Measurements from ENCODE around the gene IHH. TPM values are rescaled to one million over a fixed set of nuclear protein-coding genes. Genes with fewer than 3 reads are reported as not detected.

IHH gene
- total and polyA plus RNA-seq, 8 donors, result 0.58 to 59.1 (median 11.2) TPM

DNA sequence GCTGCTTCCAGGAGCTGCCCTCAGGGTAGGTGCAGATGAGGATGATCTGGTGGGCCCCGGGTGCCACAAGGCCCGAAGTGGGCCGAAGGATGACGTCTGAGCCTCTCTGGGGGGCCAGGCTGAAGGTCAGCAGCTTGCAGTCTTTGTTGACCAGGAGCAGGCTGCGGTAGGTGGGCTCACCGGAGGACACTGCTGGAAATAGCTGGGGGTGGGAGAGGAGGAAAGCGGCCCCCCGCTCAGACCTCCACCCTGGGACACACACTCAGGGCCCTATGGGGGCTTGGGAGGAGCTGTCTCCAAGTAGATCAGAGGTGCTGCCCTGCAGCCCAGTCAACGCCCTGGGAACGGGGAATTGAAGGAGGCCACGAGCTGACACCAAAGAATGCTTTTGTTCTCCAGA, 36.7 kb downstream of the IHH start:
- intact Hi-C loops (cut with DNase I; ENCODE audit: low total_unique reads), result loop anchor here (10.0 kb wide), 2 partner anchors 131 to 281 kb away; partner anchors contain the start of gene PTPRN
- Histone ChIP-seq H3K27ac (no peak overlapping the region), H3K9me3 (no peaks in the 10 kb centered on the region), H3K36me3 (no peaks in the 10 kb centered on the region), H3K27me3 (peaks cover 0 to 37% (median 0%) of the 10 kb centered on the region in 3 donors), H3K4me1 (no peaks in the 10 kb centered on the region), H3K4me3 (no peak overlapping the region)
- TF ChIP-seq POLR2A (IDR thresholded peaks at IDR 0.05), result no peak
- TF ChIP-seq, protein P1, sequence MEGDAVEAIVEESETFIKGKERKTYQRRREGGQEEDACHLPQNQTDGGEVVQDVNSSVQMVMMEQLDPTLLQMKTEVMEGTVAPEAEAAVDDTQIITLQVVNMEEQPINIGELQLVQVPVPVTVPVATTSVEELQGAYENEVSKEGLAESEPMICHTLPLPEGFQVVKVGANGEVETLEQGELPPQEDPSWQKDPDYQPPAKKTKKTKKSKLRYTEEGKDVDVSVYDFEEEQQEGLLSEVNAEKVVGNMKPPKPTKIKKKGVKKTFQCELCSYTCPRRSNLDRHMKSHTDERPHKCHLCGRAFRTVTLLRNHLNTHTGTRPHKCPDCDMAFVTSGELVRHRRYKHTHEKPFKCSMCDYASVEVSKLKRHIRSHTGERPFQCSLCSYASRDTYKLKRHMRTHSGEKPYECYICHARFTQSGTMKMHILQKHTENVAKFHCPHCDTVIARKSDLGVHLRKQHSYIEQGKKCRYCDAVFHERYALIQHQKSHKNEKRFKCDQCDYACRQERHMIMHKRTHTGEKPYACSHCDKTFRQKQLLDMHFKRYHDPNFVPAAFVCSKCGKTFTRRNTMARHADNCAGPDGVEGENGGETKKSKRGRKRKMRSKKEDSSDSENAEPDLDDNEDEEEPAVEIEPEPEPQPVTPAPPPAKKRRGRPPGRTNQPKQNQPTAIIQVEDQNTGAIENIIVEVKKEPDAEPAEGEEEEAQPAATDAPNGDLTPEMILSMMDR (IDR thresholded peaks at IDR 0.05), result no peak
- no peak for TF ChIP-seq EP300 (IDR thresholded peaks at IDR 0.05)
- no peak for TF ChIP-seq POLR2AphosphoS5 (IDR thresholded peaks at IDR 0.05)
- no peak for DNase-seq
- WGBS, 5 donors, result 74 to 80% (median 77%) methylated on average over 10 to 11 of the region's 11 CpGs

DNA sequence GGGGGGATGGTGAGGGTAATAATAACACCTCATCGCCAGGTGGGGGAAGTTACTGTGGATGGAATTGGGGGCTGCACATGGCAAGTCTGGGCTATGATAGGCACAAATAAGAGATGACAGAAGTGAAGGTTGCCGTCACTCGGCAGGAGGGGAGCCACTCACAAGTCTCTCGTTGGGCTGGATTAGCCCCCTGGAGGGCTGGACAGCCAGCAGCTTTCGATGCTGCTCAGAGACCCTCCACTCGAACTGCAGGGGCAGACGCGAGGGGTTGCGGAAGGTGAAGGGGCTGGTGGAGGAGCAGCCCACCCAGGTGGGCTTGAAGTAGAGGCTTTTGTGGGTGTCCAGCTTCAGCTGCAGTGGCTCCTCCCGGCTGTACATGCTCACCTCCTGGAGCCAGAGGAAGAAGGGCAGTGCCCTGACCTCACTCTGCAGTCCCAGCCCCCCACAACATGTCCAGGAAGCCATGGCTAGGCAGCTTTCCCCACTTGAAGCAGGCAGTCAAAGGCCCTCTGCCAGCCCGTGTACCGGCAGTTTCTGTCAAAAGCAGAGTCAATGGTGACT, 37.6 kb downstream of the IHH start:
- H3K27me3 ChIP-seq, result peaks cover 0 to 38% (median 0%) of the 10 kb centered on the region in 3 donors
- H3K36me3 ChIP-seq, result no peaks in the 10 kb centered on the region
- WGBS, 5 donors, result 74 to 86% (median 77%) methylated on average over 11 to 12 of the region's 12 CpGs
- no peak overlapping the region for H3K27ac ChIP-seq
- H3K4me1 ChIP-seq, result no peaks in the 10 kb centered on the region
- DNase-seq, result no peak
- intact Hi-C loops (cut with DNase I; ENCODE audit: low total_unique reads), result loop anchor here (10.0 kb wide), 2 partner anchors 132 to 282 kb away; partner anchors contain the start of gene PTPRN
- H3K9me3 ChIP-seq, result no peaks in the 10 kb centered on the region
- H3K4me3 ChIP-seq, result no peak overlapping the region
- TF ChIP-seq EP300 (IDR thresholded peaks at IDR 0.05) (no peak), POLR2A (IDR thresholded peaks at IDR 0.05) (no peak), POLR2AphosphoS5 (IDR thresholded peaks at IDR 0.05) (no peak)
- TF ChIP-seq, protein P1 (IDR thresholded peaks at IDR 0.05), result no peak

DNA sequence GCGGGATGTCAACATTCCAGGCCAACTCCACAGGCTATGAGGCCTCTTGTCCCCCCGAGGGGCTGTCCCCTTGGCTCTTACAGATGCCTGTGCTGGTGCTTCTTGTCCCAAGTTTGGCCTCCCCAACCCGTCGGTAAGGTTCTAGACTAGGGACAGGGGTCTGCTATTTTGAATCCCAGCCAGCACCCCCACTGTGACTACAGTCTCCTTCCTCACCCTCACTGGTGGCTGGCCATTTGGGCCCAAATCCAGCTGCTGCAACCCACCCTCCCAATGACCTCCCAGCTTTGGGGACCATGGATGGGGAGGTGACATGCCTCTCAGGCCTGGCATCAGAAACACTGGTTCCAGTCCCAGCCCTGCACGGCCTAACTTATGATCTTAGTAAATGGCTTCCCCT, 38.1 kb downstream of the IHH start:
- TF ChIP-seq POLR2AphosphoS5 (IDR thresholded peaks at IDR 0.05), result no peak
- TF ChIP-seq POLR2A (IDR thresholded peaks at IDR 0.05), result no peak
- no peak for TF ChIP-seq EP300 (IDR thresholded peaks at IDR 0.05)
- TF ChIP-seq, protein P1 (IDR thresholded peaks at IDR 0.05), result no peak
- intact Hi-C loops (cut with DNase I; ENCODE audit: low total_unique reads), result loop anchor here (10.0 kb wide), 2 partner anchors 132 to 282 kb away; partner anchors contain the start of gene PTPRN

DNA sequence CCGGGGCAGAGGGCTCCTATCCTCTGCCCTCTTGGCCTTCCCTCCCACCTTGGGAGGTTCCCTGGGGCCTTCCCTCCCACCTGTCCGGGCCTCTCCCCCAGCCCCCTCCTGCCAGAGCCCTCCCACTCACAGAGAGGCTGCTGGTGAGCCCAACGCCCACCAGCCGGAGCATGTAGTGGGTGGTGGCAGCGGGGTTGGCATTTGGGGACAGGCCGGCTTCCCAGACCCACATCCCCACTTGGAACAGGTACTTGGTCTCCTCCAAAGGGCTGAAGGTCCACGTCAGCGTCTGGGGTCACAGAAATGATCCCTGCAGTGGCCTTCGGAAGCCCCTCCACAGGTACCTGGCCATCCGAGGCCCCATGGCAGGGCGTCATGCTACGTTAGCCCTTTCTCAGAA, 38.7 kb downstream of the IHH start:
- TF ChIP-seq POLR2A (IDR thresholded peaks at IDR 0.05) (no peak), EP300 (IDR thresholded peaks at IDR 0.05) (no peak)
- TF ChIP-seq, protein P1 (IDR thresholded peaks at IDR 0.05), result no peak
- Histone ChIP-seq H3K27me3 (peaks cover 0 to 43% (median 0%) of the 10 kb centered on the region in 3 donors), H3K4me3 (no peak overlapping the region), H3K36me3 (no peaks in the 10 kb centered on the region), H3K27ac (no peak overlapping the region), H3K4me1 (no peaks in the 10 kb centered on the region), H3K9me3 (no peaks in the 10 kb centered on the region)
- DNase-seq, result no peak
- 83 to 90% (median 87%) methylated on average over 12 of the region's 12 CpGs for WGBS, 5 donors
- intact Hi-C loops (cut with DNase I; ENCODE audit: low total_unique reads), result loop anchor here (10.0 kb wide), 2 partner anchors 133 to 283 kb away; partner anchors contain the start of gene PTPRN

More for the DNA sequence above, 38.1 kb downstream of the IHH start:
- H3K27ac ChIP-seq, result no peak overlapping the region
- H3K4me1 ChIP-seq, result no peaks in the 10 kb centered on the region
- 77 to 97% (median 90%) methylated on average over 4 to 5 of the region's 5 CpGs for WGBS, 5 donors
- H3K36me3 ChIP-seq, result no peaks in the 10 kb centered on the region
- DNase-seq, result no peak
- peaks cover 0 to 38% (median 0%) of the 10 kb centered on the region in 3 donors for H3K27me3 ChIP-seq
- no peak overlapping the region for H3K4me3 ChIP-seq
- no peaks in the 10 kb centered on the region for H3K9me3 ChIP-seq

Measured in stomach (tissue), 9 donors.